Neutrophil (primary cell): ENCODE measurements around the gene C9orf153.

Experiments used
- H3K27ac ChIP-seq: fragments of 200-600 bp; sonication (generic); 2 replicates; pipeline ENCODE4 v1.5.1; 2016; ENCODE audit warnings: mild to moderate bottlenecking, moderate library complexity
- H3K27me3 ChIP-seq: fragments of 200-600 bp; sonication (generic); 2 replicates; pipeline ENCODE4 v1.6.0; 2016; ENCODE audit warnings: mild to moderate bottlenecking
- H3K36me3 ChIP-seq: fragments of 200-600 bp; sonication (generic); 2 replicates; pipeline ENCODE4 v1.5.1; 2017
- H3K4me1 ChIP-seq, 2 experiments: fragments of 200-600 bp in 1 of 2; sonication (generic) in 1 of 2; 1 replicate in 1 of 2; 2 replicates in 1 of 2; pipeline versions ENCODE4 v1.5.1 to v1.6.1; 2013 to 2016; ENCODE audit warnings: low read depth in 1 of 2, low read length in 1 of 2, mild to moderate bottlenecking in 1 of 2, moderate library complexity in 1 of 2; ENCODE audit not compliant: control insufficient read depth in 1 of 2, insufficient read depth in 1 of 2
- H3K4me3 ChIP-seq, 2 experiments: fragments of 200-600 bp in 1 of 2; sonication (generic) in 1 of 2; 1 replicate in 1 of 2; 2 replicates in 1 of 2; pipeline ENCODE4 v1.5.1; 2013 to 2016; ENCODE audit warnings: low read depth in 1 of 2, low read length in 1 of 2, mild to moderate bottlenecking in 1 of 2, moderate library complexity in 1 of 2
- H3K9me3 ChIP-seq: fragments of 200-600 bp; sonication (generic); 2 replicates; pipeline ENCODE4 v1.5.1; 2016
- TF ChIP-seq, protein P1 (sequence below): fragments of 200-600 bp; sonication (generic); IDR thresholded peaks from 2 replicates; pipeline ENCODE4 v1.5.1; 2016; ENCODE audit warnings: antibody characterized with exemption

Gene C9orf153

GRCh38 chr9:86263876-86264275 lies 4.4 kb upstream of the C9orf153 start:
- Histone ChIP-seq H3K4me1 (no peaks in the 10 kb centered on the region), H3K4me3 (no peak overlapping the region), H3K27ac (no peak overlapping the region), H3K9me3 (no peaks in the 10 kb centered on the region), H3K36me3 (peaks cover 17% of the 10 kb centered on the region), H3K27me3 (no peaks in the 10 kb centered on the region)
- TF ChIP-seq, protein P1, sequence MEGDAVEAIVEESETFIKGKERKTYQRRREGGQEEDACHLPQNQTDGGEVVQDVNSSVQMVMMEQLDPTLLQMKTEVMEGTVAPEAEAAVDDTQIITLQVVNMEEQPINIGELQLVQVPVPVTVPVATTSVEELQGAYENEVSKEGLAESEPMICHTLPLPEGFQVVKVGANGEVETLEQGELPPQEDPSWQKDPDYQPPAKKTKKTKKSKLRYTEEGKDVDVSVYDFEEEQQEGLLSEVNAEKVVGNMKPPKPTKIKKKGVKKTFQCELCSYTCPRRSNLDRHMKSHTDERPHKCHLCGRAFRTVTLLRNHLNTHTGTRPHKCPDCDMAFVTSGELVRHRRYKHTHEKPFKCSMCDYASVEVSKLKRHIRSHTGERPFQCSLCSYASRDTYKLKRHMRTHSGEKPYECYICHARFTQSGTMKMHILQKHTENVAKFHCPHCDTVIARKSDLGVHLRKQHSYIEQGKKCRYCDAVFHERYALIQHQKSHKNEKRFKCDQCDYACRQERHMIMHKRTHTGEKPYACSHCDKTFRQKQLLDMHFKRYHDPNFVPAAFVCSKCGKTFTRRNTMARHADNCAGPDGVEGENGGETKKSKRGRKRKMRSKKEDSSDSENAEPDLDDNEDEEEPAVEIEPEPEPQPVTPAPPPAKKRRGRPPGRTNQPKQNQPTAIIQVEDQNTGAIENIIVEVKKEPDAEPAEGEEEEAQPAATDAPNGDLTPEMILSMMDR: no peak

GRCh38 chr9:86262492-86262891 lies 3.0 kb upstream of the C9orf153 start:
- Histone ChIP-seq H3K9me3 (no peaks in the 10 kb centered on the region), H3K4me1 (no peaks in the 10 kb centered on the region), H3K27ac (no peak overlapping the region), H3K27me3 (no peaks in the 10 kb centered on the region), H3K4me3 (no peak overlapping the region), H3K36me3 (peaks cover 17% of the 10 kb centered on the region)
- TF ChIP-seq, protein P1: no peak

DNA sequence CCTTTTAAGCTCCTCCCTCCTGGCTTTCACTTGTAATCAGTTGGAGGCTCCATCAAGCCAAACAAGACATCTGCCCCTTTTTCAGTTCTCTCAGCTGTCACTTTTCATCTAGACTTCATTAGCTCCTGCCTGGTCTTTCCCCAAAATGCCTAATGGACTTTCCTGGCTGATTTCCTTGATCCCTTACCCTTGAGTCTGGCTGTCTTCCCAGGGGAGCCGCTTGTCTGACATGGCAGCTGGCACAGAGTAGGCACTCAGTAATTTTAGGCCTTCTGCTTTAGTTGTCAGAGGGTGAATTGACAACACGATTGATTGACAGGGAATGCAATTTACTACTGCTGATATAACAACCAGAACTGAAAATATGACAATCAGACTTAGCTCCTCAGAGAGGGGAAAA lies 2.1 kb downstream of the C9orf153 start:
- Histone ChIP-seq H3K27me3 (no peaks in the 10 kb centered on the region), H3K9me3 (no peaks in the 10 kb centered on the region), H3K4me1 (no peaks in the 10 kb centered on the region), H3K4me3 (no peak overlapping the region), H3K36me3 (no peaks in the 10 kb centered on the region), H3K27ac (no peak overlapping the region)
- TF ChIP-seq, protein P1: no peak

GRCh38 chr9:86256653-86257052 lies 2.8 kb downstream of the C9orf153 start:
- H3K4me3 ChIP-seq: no peak overlapping the region
- no peaks in the 10 kb centered on the region for H3K36me3 ChIP-seq
- no peaks in the 10 kb centered on the region for H3K9me3 ChIP-seq
- H3K4me1 ChIP-seq: no peaks in the 10 kb centered on the region
- no peaks in the 10 kb centered on the region for H3K27me3 ChIP-seq
- H3K27ac ChIP-seq: no peak overlapping the region
- TF ChIP-seq, protein P1: no peak

DNA sequence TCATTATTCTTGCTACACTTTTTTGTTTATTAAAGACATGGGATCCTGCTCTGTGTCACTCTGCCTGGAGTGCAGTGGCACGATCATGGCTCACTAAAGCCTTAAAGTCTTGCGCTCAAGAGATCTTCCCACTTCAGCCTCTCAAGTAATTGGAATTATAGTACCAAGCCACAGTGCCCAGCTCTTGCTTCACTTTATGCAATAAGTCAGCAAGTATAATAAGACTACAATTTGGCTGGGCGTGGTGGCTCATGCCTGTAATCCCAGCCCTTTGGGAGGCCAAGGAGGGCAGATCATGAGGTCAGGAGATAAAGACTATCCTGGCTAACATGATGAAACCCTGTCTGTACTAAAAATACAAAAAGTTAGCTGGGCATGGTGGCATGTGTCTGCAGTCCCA lies 5.9 kb downstream of the C9orf153 start:
- TF ChIP-seq, protein P1: no peak
- Histone ChIP-seq H3K27ac (no peak overlapping the region), H3K27me3 (no peaks in the 10 kb centered on the region), H3K9me3 (no peaks in the 10 kb centered on the region), H3K4me3 (no peak overlapping the region), H3K4me1 (no peaks in the 10 kb centered on the region), H3K36me3 (no peaks in the 10 kb centered on the region)

DNA sequence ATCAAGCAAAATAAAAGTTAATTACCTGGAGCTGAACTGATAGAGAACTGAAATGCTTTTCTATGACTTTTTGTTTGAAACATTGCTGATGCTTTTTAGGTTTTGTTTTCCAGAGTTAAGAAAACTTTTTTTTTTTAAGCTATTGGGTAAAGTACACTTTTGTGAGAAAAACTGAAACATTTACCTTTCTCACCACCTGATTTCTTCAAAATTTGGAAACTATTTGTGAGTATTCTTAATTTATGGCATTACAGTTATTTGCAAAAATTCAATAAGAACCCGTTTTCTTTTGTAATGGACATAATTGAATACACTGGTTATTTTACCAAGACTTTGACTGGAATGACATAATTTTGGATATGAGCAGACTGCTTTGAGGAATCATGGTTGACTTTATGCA lies 6.6 kb downstream of the C9orf153 start:
- no peak overlapping the region for H3K4me3 ChIP-seq
- H3K27me3 ChIP-seq: no peaks in the 10 kb centered on the region
- TF ChIP-seq, protein P1: no peak
- no peaks in the 10 kb centered on the region for H3K36me3 ChIP-seq
- no peak overlapping the region for H3K27ac ChIP-seq
- no peaks in the 10 kb centered on the region for H3K9me3 ChIP-seq
- H3K4me1 ChIP-seq: no peaks in the 10 kb centered on the region
